ENCODE data around the gene MT1HL1.

DNA sequence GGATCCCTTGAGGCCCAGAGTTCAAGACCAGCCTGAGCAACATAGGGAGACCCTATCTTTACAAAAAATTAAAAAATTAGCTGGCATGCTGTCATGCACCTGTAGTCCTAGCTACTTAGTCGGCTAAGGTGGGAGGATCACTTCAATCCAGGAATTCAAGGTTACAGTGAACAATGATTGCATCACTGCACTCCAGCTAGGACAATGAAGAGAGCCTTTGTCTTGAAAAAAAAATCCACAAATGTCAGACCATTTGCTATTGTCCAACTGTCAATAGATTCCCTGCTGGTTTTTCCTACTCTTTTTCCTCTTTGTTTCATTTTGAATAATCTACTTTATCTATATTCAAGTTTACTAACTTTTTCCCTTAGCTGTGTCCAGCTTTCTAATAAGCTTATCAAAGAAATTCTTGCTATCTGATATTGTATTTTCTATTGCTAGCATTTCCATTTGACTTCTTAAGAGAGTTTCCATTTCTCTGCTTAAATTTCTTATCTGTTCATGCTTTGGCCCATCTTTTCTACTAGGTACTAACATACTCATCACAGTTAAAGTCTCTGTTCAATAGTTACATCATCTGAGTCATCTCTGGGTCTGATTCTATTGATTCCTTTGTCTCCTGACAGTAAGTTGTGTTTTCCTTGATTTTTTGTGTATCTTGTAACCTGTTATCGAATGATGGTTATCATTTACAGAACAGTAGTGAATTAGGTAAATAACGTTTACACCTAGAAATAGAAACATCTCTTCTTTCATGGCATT lies 14.8 kb downstream of the MT1HL1 start:
- TF ChIP-seq, protein P1, sequence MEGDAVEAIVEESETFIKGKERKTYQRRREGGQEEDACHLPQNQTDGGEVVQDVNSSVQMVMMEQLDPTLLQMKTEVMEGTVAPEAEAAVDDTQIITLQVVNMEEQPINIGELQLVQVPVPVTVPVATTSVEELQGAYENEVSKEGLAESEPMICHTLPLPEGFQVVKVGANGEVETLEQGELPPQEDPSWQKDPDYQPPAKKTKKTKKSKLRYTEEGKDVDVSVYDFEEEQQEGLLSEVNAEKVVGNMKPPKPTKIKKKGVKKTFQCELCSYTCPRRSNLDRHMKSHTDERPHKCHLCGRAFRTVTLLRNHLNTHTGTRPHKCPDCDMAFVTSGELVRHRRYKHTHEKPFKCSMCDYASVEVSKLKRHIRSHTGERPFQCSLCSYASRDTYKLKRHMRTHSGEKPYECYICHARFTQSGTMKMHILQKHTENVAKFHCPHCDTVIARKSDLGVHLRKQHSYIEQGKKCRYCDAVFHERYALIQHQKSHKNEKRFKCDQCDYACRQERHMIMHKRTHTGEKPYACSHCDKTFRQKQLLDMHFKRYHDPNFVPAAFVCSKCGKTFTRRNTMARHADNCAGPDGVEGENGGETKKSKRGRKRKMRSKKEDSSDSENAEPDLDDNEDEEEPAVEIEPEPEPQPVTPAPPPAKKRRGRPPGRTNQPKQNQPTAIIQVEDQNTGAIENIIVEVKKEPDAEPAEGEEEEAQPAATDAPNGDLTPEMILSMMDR (IDR thresholded peaks at IDR 0.05) = no peak
- TF ChIP-seq REST (IDR thresholded peaks at IDR 0.05; ENCODE audit: low read depth, low read length) (no peak), EP300 (IDR thresholded peaks at IDR 0.05; ENCODE audit: borderline replicate concordance in 1 of 2, low read depth in 1 of 2, low read length in 1 of 2) (no peak), YY1 (IDR thresholded peaks at IDR 0.05; ENCODE audit: low read depth) (no peak), EZH2phosphoT487 (IDR thresholded peaks at IDR 0.05; ENCODE audit: borderline replicate concordance, low read depth) (no peak), SIN3A (IDR thresholded peaks at IDR 0.05; ENCODE audit: borderline replicate concordance, low read depth, low read length) (no peak)
